GM18498 (cell line): ENCODE data around the gene DAGLA.

Source experiments
- ATAC-seq: cut with Tn5 transposase; IDR thresholded peaks from one replicate; pipeline ENCODE4 v1.9.1; 2021; ENCODE audit warnings: mild to moderate bottlenecking, moderate library complexity; ENCODE audit not compliant: unreplicated experiment

The DAGLA gene

DNA sequence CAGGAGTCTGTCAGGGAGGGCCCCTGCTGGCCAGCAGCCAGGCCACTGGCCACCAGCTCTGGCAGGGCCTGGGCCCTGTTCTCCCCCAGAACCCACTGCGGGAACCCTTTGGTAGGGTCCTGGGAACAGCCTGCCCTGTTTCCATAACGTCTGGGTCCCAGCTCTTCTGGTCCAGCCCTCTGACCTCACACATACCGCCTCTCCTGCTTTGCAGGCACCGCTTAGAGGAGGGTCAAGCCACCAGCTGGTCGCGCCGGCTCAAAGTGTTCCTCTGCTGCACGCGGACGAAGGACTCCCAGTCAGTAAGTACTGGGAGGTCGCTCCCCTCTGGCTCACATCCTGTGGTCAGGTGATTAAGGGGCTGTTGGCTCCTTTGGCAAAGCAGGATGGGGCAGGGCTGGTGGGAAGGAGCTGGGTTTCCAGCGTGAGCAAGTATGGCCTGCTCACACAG lies 45.6 kb downstream of the DAGLA start:
- ATAC-seq = no peak

- no peak for ATAC-seq
Measured at GRCh38 chr11:61726775-61727174, 46.6 kb downstream of the DAGLA start.

DNA sequence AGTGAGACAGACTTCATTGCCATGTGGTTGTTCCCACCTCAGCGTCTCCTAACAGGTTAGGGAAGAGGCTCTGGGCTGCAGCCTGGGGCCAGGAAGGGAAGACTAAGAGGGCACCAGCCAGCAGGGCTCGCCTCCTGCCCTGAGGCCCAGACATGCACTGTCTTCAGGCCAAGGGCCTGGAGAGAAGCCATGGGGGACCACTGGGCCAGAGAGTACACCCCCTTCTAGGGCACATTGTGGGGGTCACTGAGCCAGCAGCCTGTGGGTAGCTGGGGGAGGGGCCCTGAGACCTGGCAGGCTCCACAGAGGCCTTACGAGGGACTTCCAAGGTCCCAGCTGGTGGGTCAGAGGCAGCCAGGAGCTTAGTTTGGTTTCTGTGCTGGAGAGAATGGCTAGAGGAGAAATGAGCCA lies 47.2 kb downstream of the DAGLA start:
- ATAC-seq = no peak

- ATAC-seq = no peak
Measured at GRCh38 chr11:61728066-61728939, 48.1 kb downstream of the DAGLA start.

GRCh38 chr11:61728940-61729219 lies 48.7 kb downstream of the DAGLA start:
- ATAC-seq = no peak

- no peak for ATAC-seq
Measured at GRCh38 chr11:61730240-61730994, 50.2 kb downstream of the DAGLA start.

DNA sequence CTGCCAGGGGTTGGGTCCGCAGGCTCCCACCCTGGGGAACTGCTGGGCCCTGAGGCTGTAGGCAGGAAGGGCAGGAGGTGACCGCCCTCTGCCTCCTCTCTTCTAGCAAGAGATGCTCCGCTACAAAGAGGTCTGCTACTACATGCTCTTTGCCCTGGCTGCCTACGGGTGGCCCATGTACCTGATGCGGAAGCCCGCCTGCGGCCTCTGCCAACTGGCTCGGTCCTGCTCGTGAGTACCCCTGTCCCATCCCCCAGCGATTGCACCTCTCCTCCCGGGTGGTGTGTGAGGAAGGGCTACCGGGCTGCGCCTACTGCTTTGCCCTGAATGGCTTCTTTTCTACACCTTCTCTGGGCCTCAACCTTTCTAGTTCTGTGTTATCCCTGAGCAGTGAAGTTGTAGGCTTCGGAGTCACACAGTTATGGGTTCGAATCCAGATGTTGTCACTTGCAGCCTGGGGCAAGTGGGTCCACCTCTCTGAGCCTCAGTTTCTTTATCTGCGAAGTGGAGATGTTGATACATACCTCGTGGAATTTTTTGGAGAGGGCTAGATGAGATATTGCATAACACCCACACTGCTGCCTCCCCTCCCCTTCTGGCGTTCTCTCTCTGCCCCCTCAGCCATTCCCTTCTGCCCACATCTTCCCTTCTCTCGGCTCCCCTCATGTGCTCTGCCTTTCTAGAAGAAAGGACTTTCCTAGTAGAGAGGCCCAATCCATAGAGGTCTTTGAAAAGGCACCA lies 51.2 kb downstream of the DAGLA start:
- no peak for ATAC-seq

DNA sequence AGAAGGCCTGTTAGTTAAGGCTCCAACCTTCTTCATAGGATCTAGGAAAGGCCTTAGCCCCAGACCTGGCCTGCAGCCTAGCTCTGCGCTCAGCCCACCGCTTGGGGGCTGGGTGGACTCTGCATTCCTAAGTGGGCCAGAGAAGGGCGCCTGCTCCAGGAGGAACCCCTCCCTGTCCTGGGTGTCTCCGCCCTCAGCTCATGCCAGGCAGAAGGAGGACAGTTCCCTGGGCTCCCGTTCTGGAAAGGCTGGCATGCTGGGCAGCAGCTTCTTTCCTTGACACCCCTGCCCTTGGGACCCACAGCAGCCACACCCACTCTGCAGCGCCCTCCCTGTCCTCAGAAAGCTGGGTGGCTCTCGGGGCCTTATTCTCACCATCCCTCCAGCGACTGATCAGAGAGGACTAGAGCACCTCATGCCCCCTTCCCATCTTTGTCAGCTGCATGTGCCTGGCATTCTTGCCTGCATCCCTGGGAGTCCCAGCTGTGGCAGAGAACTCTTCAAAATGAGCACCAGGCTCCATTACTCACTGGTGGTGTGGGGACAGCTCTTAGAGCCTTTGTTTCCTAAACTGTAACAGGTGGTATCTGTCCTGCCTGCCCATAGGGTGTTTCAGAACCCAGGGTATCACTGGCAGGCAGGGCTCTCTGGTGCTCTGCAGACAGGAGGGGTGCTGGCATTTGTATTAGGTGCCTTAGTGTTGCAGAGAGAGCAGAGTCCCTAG lies 51.9 kb downstream of the DAGLA start:
- no peak for ATAC-seq

DNA sequence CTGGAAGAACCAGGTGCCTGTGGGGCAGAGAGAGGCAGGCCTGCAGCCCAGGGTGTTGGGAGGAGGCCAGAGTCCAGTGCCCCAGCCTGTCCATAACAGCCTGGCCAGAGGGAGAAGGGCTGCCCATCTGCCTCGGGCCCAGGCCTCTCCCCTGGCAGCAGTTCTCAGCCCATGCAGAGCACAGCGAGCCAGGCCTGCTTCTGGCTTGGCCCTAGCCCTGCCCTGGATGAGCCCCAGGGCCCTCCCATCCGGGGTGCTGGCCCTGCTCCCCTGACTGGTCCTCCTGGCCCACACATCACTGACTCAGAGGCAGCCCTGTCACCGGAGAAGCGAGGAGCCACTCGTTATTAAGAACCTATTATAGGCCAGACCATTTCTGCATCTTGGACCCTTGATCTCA lies 52.5 kb downstream of the DAGLA start:
- no peak for ATAC-seq

GRCh38 chr11:61733120-61733978 lies 53.2 kb downstream of the DAGLA start:
- peak; percentile 87 for ATAC-seq

- ATAC-seq = no peak
Measured at GRCh38 chr11:61734767-61735166, 54.6 kb downstream of the DAGLA start.

GRCh38 chr11:61735391-61735790 lies 55.2 kb downstream of the DAGLA start:
- no peak for ATAC-seq

GRCh38 chr11:61736310-61736709 lies 56.1 kb downstream of the DAGLA start:
- no peak for ATAC-seq

- ATAC-seq = no peak
Measured at GRCh38 chr11:61737131-61737530, 56.9 kb downstream of the DAGLA start.

DNA sequence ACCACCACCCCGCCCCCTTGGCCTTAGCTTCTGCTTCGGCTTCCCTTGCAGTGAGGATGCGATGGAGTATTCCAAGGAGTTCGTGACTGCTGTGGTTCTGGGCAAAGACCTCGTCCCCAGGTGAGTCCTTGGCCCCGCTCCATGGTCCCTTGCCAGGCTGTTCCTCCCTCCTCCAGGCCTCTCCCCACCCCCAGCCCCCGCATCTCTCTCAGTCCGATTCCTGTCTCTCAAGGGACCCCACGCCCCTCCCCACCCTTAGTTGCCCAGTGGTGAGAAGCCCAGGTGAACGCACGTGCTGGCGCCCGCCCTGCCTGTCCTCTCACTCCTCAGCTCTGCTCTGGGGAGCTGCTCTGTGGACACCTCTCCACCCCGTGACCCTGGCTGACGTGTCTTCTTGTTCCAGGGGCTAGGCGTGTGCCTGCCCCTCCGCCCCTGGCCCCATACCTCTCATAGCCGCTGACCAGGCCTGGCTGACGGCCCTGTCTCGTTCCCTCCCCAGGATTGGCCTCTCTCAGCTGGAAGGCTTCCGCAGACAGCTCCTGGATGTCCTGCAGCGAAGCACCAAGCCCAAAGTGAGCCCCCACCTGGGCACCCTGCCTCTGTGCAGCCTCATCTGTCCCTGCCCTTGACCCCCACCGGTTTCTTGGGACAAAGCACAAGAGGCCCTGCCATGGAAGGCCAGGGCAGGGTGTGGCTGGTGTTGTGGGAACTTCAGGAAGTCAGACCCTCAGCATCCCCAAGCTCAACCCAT lies 57.6 kb downstream of the DAGLA start:
- no peak for ATAC-seq

DNA sequence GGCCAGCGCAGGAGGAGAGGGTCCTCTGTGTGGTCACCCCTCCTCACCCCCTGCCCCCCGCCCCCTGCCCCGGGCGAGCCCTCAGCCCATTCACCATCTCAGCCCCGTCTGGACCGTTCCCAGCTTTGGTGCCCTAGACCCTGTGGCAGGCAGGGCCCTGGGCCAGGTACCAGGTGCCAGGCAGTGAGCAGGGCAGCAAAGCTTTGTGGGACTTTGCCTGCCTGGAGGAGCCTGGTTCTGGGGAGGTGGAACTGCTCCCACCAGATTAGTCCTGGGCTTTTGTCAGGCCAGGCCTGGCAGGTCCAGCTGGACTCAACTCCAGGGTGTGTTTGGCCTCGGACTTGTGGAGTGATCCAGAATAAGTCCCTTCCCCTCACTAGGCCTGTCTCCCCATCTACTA lies 58.6 kb downstream of the DAGLA start:
- ATAC-seq = no peak

- no peak for ATAC-seq
Measured at GRCh38 chr11:61739413-61739812, 59.2 kb downstream of the DAGLA start.

DNA sequence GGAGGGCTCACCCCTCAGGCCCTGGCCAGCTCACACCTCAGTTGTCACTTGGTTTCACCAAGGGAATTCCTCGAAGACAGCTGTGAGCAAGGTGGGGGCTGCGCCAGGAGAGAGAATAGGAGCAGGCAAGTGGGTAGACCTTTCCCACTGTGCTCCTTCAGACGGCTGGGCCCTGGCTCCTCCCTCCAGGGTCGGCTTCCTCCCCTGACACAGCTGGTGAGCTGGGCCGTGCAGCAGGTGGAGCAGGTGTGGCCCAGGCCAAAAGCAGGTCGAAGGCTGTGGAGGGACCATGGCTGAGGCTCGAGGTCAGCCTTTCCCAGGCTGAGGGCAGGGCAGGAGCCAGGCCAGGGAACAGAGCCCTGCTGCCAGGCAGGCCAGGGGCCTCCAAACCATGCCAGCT lies 59.8 kb downstream of the DAGLA start:
- no peak for ATAC-seq

DNA sequence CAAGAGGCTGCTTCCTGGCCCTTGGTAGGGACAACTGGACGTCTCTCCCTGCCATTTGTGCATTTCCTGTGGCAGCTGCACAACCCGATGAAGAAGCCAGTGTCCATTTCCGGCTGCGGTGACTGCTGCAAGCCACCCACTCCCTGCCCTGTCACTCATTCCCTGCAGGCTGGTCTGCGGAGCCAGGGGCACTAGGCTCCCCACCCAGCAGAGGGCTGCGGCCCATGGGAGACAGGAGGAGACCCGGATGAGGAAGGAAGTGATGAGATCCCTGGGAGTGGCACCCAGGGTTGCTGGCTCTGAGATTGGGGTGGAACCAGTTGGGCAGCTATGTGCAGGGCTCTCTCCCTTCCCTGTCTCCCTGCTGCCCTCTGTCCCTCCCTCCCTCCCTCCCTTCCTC lies 62.2 kb downstream of the DAGLA start:
- no peak for ATAC-seq
